Osteoblast (primary cell): Measurements from ENCODE around the gene PAM. TPM values are rescaled to one million over a fixed set of nuclear protein-coding genes. Genes with fewer than 3 reads are reported as not detected.

Experiments used
- DNase-seq: peaks from one replicate; pipeline ENCODE4 v3.0.0; 2011; ENCODE audit warnings: low spot score, mixed read lengths; ENCODE audit not compliant: insufficient read length; ENCODE audit errors: missing footprints
- H2AFZ ChIP-seq: 2 replicates; pipeline ENCODE4 v1.6.0; 2011; ENCODE audit warnings: mild to moderate bottlenecking, low read length
- H3K27ac ChIP-seq: 2 replicates; pipeline ENCODE4 v1.5.1; 2011; ENCODE audit warnings: mild to moderate bottlenecking, low read depth, low read length, moderate library complexity
- H3K27me3 ChIP-seq: 2 replicates; pipeline ENCODE4 v1.6.0; 2012; ENCODE audit warnings: mild to moderate bottlenecking, control low read depth, inconsistent platforms, low read length, moderate library complexity; ENCODE audit not compliant: insufficient read depth
- H3K36me3 ChIP-seq: 2 replicates; pipeline ENCODE4 v1.5.1; 2011; ENCODE audit warnings: mild to moderate bottlenecking, low read length, control low read depth, moderate library complexity; ENCODE audit not compliant: insufficient read depth
- H3K4me1 ChIP-seq: 2 replicates; pipeline ENCODE4 v1.5.1; 2011; ENCODE audit warnings: mild to moderate bottlenecking, low read length, control low read depth, moderate library complexity; ENCODE audit not compliant: insufficient read depth
- H3K4me2 ChIP-seq: 2 replicates; pipeline ENCODE4 v1.6.0; 2011; ENCODE audit warnings: mild to moderate bottlenecking, low read length; ENCODE audit not compliant: insufficient read depth
- H3K4me3 ChIP-seq: fragments of 200-600 bp; sonication (generic); 3 replicates; pipeline ENCODE4 v1.5.1; 2012; ENCODE audit warnings: mild to moderate bottlenecking, low read length, inconsistent platforms; ENCODE audit not compliant: insufficient read depth
- H3K79me2 ChIP-seq: 2 replicates; pipeline ENCODE4 v1.6.0; 2012; ENCODE audit warnings: mild to moderate bottlenecking, low read length, control low read depth, inconsistent platforms; ENCODE audit not compliant: insufficient read depth
- H3K9me3 ChIP-seq: 2 replicates; pipeline ENCODE4 v1.5.1; 2011; ENCODE audit warnings: low read depth, low read length, control low read depth
- H4K20me1 ChIP-seq: 2 replicates; pipeline ENCODE4 v1.6.0; 2012; ENCODE audit warnings: mild to moderate bottlenecking, low read length, control low read depth; ENCODE audit not compliant: insufficient read depth
- CTCF ChIP-seq: IDR thresholded peaks from 2 replicates; pipeline ENCODE4 v1.5.1; 2011; ENCODE audit warnings: mild to moderate bottlenecking, low read depth, low read length, moderate library complexity; ENCODE audit errors: extremely low read depth
- total RNA-seq: library from RNA; depleted of rRNA; stranded (reverse); fragments of >200 nt; gene quantifications from 2 replicates; pipeline ENCODE4 v1.2.3, GENCODE V29; 2012

PAM gene
- total RNA-seq, 1 donor: 248 TPM

- no peaks in the 10 kb centered on the region for H3K36me3 ChIP-seq
- H3K27ac ChIP-seq: peak overlapping the region; percentile 42
- no peak for DNase-seq
- H3K4me3 ChIP-seq: no peak overlapping the region
- H3K4me2 ChIP-seq: peak overlapping the region; percentile 7
- no peak overlapping the region for H2AFZ ChIP-seq
- H3K27me3 ChIP-seq: no peaks in the 10 kb centered on the region
- no peaks in the 10 kb centered on the region for H3K9me3 ChIP-seq
- no peaks in the 10 kb centered on the region for H3K79me2 ChIP-seq
- no peak for TF ChIP-seq CTCF
- H4K20me1 ChIP-seq: no peaks in the 10 kb centered on the region
- peaks cover 10% of the 10 kb centered on the region for H3K4me1 ChIP-seq
Measured at GRCh38 chr5:102975045-102975444, 219.9 kb downstream of the PAM start.

DNA sequence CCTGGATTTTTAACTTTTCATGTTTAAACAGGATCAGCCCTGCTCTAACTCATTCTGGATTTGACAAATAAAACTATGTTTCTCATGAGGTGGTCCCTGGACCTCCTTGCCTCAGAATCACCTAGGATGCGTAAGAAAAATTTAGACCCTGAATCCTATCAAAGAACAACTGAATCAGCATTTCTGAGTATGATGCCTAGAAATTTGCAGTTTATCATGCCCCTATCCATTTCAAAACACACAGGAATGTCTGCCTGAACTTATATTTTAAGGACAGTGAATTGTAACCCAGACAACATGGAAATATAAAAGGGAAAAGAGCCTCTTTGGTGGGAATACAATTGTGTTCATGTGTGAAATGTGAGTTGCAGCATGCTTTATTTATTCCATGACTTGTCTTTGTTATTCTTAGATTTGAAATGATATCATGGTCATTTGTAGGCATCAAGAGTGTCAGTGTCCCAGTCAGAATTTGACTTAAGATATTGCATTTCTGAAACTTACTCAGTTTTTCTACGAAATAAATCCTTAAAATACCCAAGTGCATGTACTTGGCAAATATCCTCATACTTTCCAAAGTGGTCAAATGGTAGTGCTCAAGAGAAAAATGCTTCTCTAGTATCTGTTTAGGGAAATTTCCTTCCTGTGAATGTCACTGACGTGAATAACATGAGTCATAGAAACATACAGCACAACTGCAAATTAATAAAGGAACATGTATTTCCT lies 220.5 kb downstream of the PAM start:
- no peak for TF ChIP-seq CTCF
- Histone ChIP-seq H3K36me3 (no peaks in the 10 kb centered on the region), H3K27me3 (no peaks in the 10 kb centered on the region), H3K79me2 (no peaks in the 10 kb centered on the region), H4K20me1 (no peaks in the 10 kb centered on the region), H3K9me3 (no peaks in the 10 kb centered on the region), H3K4me1 (peaks cover 10% of the 10 kb centered on the region), H2AFZ (no peak overlapping the region), H3K27ac (peak overlapping the region; percentile 42), H3K4me2 (no peak overlapping the region), H3K4me3 (no peak overlapping the region)
- peak; percentile 87 for DNase-seq

DNA sequence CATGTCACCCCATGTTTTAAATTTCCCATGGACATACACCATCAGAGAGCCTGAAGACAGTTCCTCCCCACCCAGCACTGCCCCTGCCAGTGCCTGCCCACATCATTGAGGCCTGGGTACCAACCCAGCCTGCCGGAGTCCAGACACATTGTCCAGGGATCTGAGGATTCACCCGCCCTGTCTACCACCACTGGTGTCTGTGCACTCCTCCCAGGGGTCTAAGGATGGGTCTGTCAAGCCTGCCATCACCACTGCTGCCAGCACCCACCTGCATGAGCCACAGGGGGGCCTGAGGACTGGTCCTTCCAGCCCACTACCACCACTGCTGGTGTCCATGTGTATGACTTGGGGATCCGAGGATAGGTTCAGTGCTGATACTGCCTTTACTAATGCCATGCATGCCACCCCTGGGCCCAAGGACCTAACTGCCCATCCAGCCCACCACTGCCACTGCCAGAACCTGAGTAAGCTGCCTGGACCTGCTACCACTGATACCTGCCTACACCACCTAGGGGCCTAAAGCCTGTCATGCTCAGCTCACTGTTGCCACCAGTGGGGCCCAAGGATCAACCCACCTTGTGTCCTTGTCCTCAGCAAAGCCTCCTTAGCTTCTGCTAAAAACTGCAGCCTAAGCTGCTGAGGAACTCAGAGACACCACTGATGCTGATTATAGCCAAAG lies 227.0 kb downstream of the PAM start:
- Histone ChIP-seq H2AFZ (no peak overlapping the region), H3K4me1 (no peaks in the 10 kb centered on the region), H4K20me1 (no peaks in the 10 kb centered on the region), H3K4me3 (no peak overlapping the region), H3K79me2 (no peaks in the 10 kb centered on the region), H3K27me3 (no peaks in the 10 kb centered on the region), H3K9me3 (no peaks in the 10 kb centered on the region), H3K36me3 (peaks cover 5% of the 10 kb centered on the region), H3K27ac (no peak overlapping the region), H3K4me2 (no peak overlapping the region)
- TF ChIP-seq CTCF: no peak
- no peak for DNase-seq

GRCh38 chr5:102986074-102986473 lies 231.0 kb downstream of the PAM start:
- Histone ChIP-seq H3K79me2 (no peaks in the 10 kb centered on the region), H3K4me2 (no peak overlapping the region), H3K27ac (no peak overlapping the region), H2AFZ (no peak overlapping the region), H3K27me3 (no peaks in the 10 kb centered on the region), H3K36me3 (peaks cover 5% of the 10 kb centered on the region), H3K4me1 (no peaks in the 10 kb centered on the region), H3K9me3 (no peaks in the 10 kb centered on the region), H4K20me1 (no peaks in the 10 kb centered on the region), H3K4me3 (no peak overlapping the region)
- DNase-seq: no peak
- TF ChIP-seq CTCF: no peak
